Esophagus muscularis mucosa (tissue), 2 donors: Measurements from ENCODE around the gene ALG14.

ENCODE experiments used
- EP300 ChIP-seq: sonication (generic); formaldehyde crosslinking; IDR thresholded peaks from one replicate; pipeline ENCODE4 v1.6.1; 2017; ENCODE audit warnings: antibody characterized with exemption
- POLR2A ChIP-seq: fragments of 450-650 bp; IDR thresholded peaks from one replicate; pipeline ENCODE4 v1.6.1; 2017; ENCODE audit warnings: antibody characterized with exemption, moderate library complexity, mild to moderate bottlenecking, low read depth

DNA sequence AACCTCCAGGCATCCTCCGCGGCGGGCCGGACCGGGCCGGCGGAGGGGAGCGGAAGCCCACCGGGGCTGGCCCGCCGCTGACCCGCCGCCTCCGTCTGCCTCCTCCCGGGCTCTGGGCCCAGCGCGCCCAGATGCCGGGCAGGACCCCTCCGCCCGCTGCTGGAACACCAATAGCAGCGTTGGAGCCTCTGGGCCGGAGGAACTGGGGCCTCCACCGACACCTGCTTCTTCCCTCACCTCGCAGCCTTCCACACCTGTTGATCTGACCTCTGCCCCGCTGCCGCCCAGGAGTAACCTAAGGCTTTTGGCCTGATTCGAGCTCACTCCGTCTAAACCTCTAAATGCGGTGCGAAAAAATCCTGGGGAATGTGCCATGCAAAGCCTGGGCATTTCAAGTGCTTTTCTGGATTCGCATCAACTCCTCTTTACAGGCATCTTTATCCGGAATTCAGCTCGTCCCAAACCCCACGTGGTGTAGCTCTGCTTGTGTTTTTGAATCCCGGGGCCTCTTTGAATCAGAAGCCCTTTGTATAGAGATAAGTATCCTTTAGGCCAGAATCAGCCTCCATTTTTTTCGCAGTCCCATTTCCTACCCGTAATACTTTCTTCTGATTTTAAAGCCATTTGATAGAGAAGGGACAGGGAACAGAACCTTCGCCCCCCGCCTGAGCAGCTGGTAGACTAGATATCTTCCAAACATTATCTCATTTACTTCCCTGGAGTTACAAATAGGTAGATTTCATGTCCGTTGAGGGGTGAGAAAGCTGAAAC lies 145.2 kb downstream of the ALG14 start:
- no peak for TF ChIP-seq EP300
- no peak for TF ChIP-seq POLR2A
